Breast epithelium (tissue), 4 donors: ENCODE results near the gene AARS2. TPM values are rescaled to one million over a fixed set of nuclear protein-coding genes. Genes with fewer than 3 reads are reported as not detected.

ENCODE experiments used
- DNase-seq, 2 donors: peaks; one replicate each; pipeline ENCODE4 v3.0.0-alpha.2; 2019; ENCODE audit warnings: low spot score in 2 of 2
- H3K27ac ChIP-seq, 2 donors: fragments of 200-600 bp; sonication (generic) in 1 of 2; one replicate each; pipeline ENCODE4 v1.5.1; 2016 to 2019; ENCODE audit warnings: mild to moderate bottlenecking in 1 of 2
- H3K27me3 ChIP-seq, 2 donors: fragments of 200-600 bp; sonication (generic) in 1 of 2; one replicate each; pipeline versions ENCODE4 v1.5.1 to v1.6.0; 2017 to 2019; ENCODE audit warnings: control low read depth in 1 of 2, mild to moderate bottlenecking in 1 of 2
- H3K36me3 ChIP-seq: fragments of 200-600 bp; one replicate; pipeline ENCODE4 v1.5.1; 2019
- H3K4me1 ChIP-seq, 2 donors: fragments of 200-600 bp; sonication (generic); one replicate each; pipeline ENCODE4 v1.5.1; 2016 to 2019; ENCODE audit warnings: control low read depth in 1 of 2
- H3K4me3 ChIP-seq, 3 donors: fragments of 200-600 bp; sonication (generic); 1 replicate in 2 of 3; 2 replicates in 1 of 3; pipeline ENCODE4 v1.5.1; 2016 to 2019; ENCODE audit warnings: mild to moderate bottlenecking in 3 of 3, moderate library complexity in 2 of 3
- H3K9me3 ChIP-seq, 2 donors: fragments of 200-600 bp; sonication (generic) in 1 of 2; one replicate each; pipeline ENCODE4 v1.5.1; 2016 to 2019; ENCODE audit warnings: control low read depth in 1 of 2
- CTCF ChIP-seq, 3 donors: fragments of 450-650 bp; IDR thresholded peaks; one replicate each; pipeline ENCODE4 v1.5.1; 2016 to 2017; ENCODE audit warnings: antibody characterized with exemption in 3 of 3, mild to moderate bottlenecking in 3 of 3, moderate library complexity in 3 of 3
- POLR2A ChIP-seq: fragments of 450-650 bp; IDR thresholded peaks from one replicate; pipeline ENCODE4 v1.6.1; 2016; ENCODE audit warnings: antibody characterized with exemption, mild to moderate bottlenecking, moderate library complexity
- POLR2AphosphoS5 ChIP-seq, 3 donors: sonication (generic); formaldehyde crosslinking; IDR thresholded peaks; one replicate each; pipeline ENCODE4 v1.6.1; 2017; ENCODE audit warnings: antibody characterized with exemption in 3 of 3
- intact Hi-C: fragments of 100-400 bp; cut with DNase I; formaldehyde crosslinking; loops from one replicate; pipeline ENCODE4 v1.15.1; 2023; ENCODE audit warnings: low total_unique reads
- total RNA-seq, 3 donors: library from RNA; depleted of rRNA; stranded (reverse); fragments of >200 nt; gene quantifications; one replicate each; pipeline ENCODE4 v1.1.0, GENCODE V29; 2016

Gene AARS2
- total RNA-seq, 3 donors from 2014 or later: 6.9 to 16.5 (median 12.8) TPM

GRCh38 chr6:44254191-44255104 is 58.7 kb downstream of the AARS2 start:
- no peak for TF ChIP-seq POLR2A
- no peak for TF ChIP-seq POLR2AphosphoS5 (IDR thresholded peaks at IDR 0.05)
- no peak for TF ChIP-seq CTCF (IDR thresholded peaks at IDR 0.05)
- intact Hi-C loops: no loop called here
- no peak for DNase-seq
- Histone ChIP-seq H3K4me1 (peaks cover 6 to 10% of the 10 kb centered on the region in 2 donors), H3K4me3 (no peak overlapping the region), H3K27ac (peak overlapping the region in 1 of 2 donors; percentile 29), H3K36me3 (peaks cover 4% of the 10 kb centered on the region), H3K27me3 (no peaks in the 10 kb centered on the region), H3K9me3 (no peaks in the 10 kb centered on the region)

- DNase-seq: no peak
- Histone ChIP-seq H3K9me3 (no peaks in the 10 kb centered on the region), H3K4me1 (peaks cover 6 to 18% of the 10 kb centered on the region in 2 donors), H3K27me3 (no peaks in the 10 kb centered on the region), H3K4me3 (no peak overlapping the region), H3K36me3 (peaks cover 4% of the 10 kb centered on the region), H3K27ac (no peak overlapping the region)
- intact Hi-C loops: no loop called here
- TF ChIP-seq POLR2AphosphoS5 (IDR thresholded peaks at IDR 0.05) (no peak), CTCF (IDR thresholded peaks at IDR 0.05) (peak in 2 of 3 donors; percentile 18 to 38)
Observed at GRCh38 chr6:44253307-44254101, 59.6 kb downstream of the AARS2 start.

GRCh38 chr6:44251576-44252524 is 61.3 kb downstream of the AARS2 start:
- Histone ChIP-seq H3K4me3 (no peak overlapping the region), H3K4me1 (peaks cover 6 to 24% of the 10 kb centered on the region in 2 donors), H3K27me3 (no peaks in the 10 kb centered on the region), H3K36me3 (peaks cover 4% of the 10 kb centered on the region), H3K27ac (no peak overlapping the region), H3K9me3 (no peaks in the 10 kb centered on the region)
- no peak for TF ChIP-seq CTCF (IDR thresholded peaks at IDR 0.05)
- TF ChIP-seq POLR2A: no peak
- TF ChIP-seq POLR2AphosphoS5 (IDR thresholded peaks at IDR 0.05): no peak
- intact Hi-C loops: no loop called here
- no peak for DNase-seq

GRCh38 chr6:44250718-44251123 is 62.4 kb downstream of the AARS2 start:
- peaks cover 0 to 14% of the 10 kb centered on the region in 2 donors for H3K4me1 ChIP-seq
- H3K4me3 ChIP-seq: no peak overlapping the region
- peaks cover 4% of the 10 kb centered on the region for H3K36me3 ChIP-seq
- H3K9me3 ChIP-seq: no peaks in the 10 kb centered on the region
- H3K27me3 ChIP-seq: no peaks in the 10 kb centered on the region
- intact Hi-C loops: no loop called here
- H3K27ac ChIP-seq: peak overlapping the region; percentile 8 to 36
- no peak for DNase-seq
- TF ChIP-seq CTCF (IDR thresholded peaks at IDR 0.05) (no peak), POLR2A (no peak), POLR2AphosphoS5 (IDR thresholded peaks at IDR 0.05) (no peak)
